Ectodermal cell (in vitro differentiated cells): ENCODE results near the gene GATAD2A.
"Not testable (repeated sequence)": the region's sequence is repeated elsewhere in the genome, so short reads cannot be mapped to it uniquely, and the experiment has no call there.

Source experiments
- H3K27ac ChIP-seq: 2 replicates; pipeline ENCODE4 v1.7.0; 2013; ENCODE audit warnings: mild to moderate bottlenecking, low read depth, low read length; ENCODE audit not compliant: insufficient read depth, poor library complexity, severe bottlenecking
- H3K27me3 ChIP-seq: 2 replicates; pipeline ENCODE4 v1.7.0; 2013; ENCODE audit warnings: mild to moderate bottlenecking, low read length; ENCODE audit not compliant: insufficient read depth, control insufficient read depth, poor library complexity, severe bottlenecking
- H3K36me3 ChIP-seq: one replicate; pipeline ENCODE4 v1.7.0; 2013; ENCODE audit warnings: low read length; ENCODE audit not compliant: control insufficient read depth, insufficient read depth
- H3K4me1 ChIP-seq: one replicate; pipeline ENCODE4 v1.7.0; 2013; ENCODE audit warnings: low read length; ENCODE audit not compliant: control insufficient read depth, insufficient read depth
- H3K4me3 ChIP-seq: 2 replicates; pipeline ENCODE4 v1.7.0; 2013; ENCODE audit warnings: low read depth, low read length, control low read depth; ENCODE audit not compliant: insufficient read depth
- H3K9me3 ChIP-seq: 2 replicates; pipeline ENCODE4 v1.7.0; 2013; ENCODE audit warnings: mild to moderate bottlenecking, low read length, moderate library complexity; ENCODE audit not compliant: control insufficient read depth
- WGBS, 2 experiments: methylation state at CpG; one replicate each; pipeline ENCODE4 v1.1.7; 2013; ENCODE audit warnings: missing lambda C conversion rate in 2 of 2; 5-methylcytosine and 5-hydroxymethylcytosine counted together

Gene GATAD2A

GRCh38 chr19:19379527-19379926 is 25.9 kb upstream of the GATAD2A start:
- 96 to 97% methylated on average over 2 of the region's 2 CpGs for WGBS, 2 experiments
- Histone ChIP-seq H3K27ac (no peak overlapping the region), H3K4me1 (no peaks in the 10 kb centered on the region), H3K4me3 (no peak overlapping the region), H3K9me3 (no peaks in the 10 kb centered on the region), H3K27me3 (no peaks in the 10 kb centered on the region), H3K36me3 (no peaks in the 10 kb centered on the region)

- WGBS, 2 experiments: 91 to 93% methylated on average over 12 of the region's 12 CpGs
- H3K9me3 ChIP-seq, H3K4me1 ChIP-seq, H3K27ac ChIP-seq, H3K36me3 ChIP-seq, H3K27me3 ChIP-seq, H3K4me3 ChIP-seq: not testable (repeated sequence)
These were observed 25.2 kb upstream of the GATAD2A start for GRCh38 chr19:19380316-19380715.

GRCh38 chr19:19381007-19381926 is 24.2 kb upstream of the GATAD2A start:
- peaks cover under 1% of the 10 kb centered on the region for H3K4me1 ChIP-seq
- H3K27ac ChIP-seq: no peak overlapping the region
- no peaks in the 10 kb centered on the region for H3K9me3 ChIP-seq
- no peaks in the 10 kb centered on the region for H3K36me3 ChIP-seq
- no peak overlapping the region for H3K4me3 ChIP-seq
- 89 to 90% methylated on average over 10 to 11 of the region's 11 CpGs for WGBS, 2 experiments
- H3K27me3 ChIP-seq: no peaks in the 10 kb centered on the region

- 91 to 95% methylated on average over 8 of the region's 8 CpGs for WGBS, 2 experiments
These were observed 23.4 kb upstream of the GATAD2A start for GRCh38 chr19:19382118-19382517.

GRCh38 chr19:19384486-19384885 is 21.0 kb upstream of the GATAD2A start:
- Histone ChIP-seq H3K27ac (no peak overlapping the region), H3K27me3 (no peaks in the 10 kb centered on the region), H3K4me3 (peak overlapping the region; percentile 22), H3K4me1 (peaks cover 9% of the 10 kb centered on the region), H3K9me3 (no peaks in the 10 kb centered on the region), H3K36me3 (no peaks in the 10 kb centered on the region)
- WGBS, 2 experiments: 90 to 91% methylated on average over 13 of the region's 13 CpGs

More at GRCh38 chr19:19382118-19382517, 23.4 kb upstream of the GATAD2A start:
- Histone ChIP-seq H3K4me3 (no peak overlapping the region), H3K4me1 (peaks cover 9% of the 10 kb centered on the region), H3K27me3 (no peaks in the 10 kb centered on the region), H3K9me3 (no peaks in the 10 kb centered on the region), H3K36me3 (no peaks in the 10 kb centered on the region), H3K27ac (no peak overlapping the region)

GRCh38 chr19:19385131-19385895 is 20.2 kb upstream of the GATAD2A start:
- Histone ChIP-seq H3K27ac (peak overlapping the region; percentile 6), H3K36me3 (no peaks in the 10 kb centered on the region), H3K9me3 (no peaks in the 10 kb centered on the region), H3K27me3 (no peaks in the 10 kb centered on the region), H3K4me3 (peak overlapping the region; percentile 73), H3K4me1 (peaks cover 9% of the 10 kb centered on the region)
- 1% methylated on average over 75 of the region's 75 CpGs for WGBS, 2 experiments

- 5 to 6% methylated on average over 75 of the region's 75 CpGs for WGBS, 2 experiments
- Histone ChIP-seq H3K4me3 (peak overlapping the region; percentile 73), H3K36me3 (no peaks in the 10 kb centered on the region), H3K27me3 (no peaks in the 10 kb centered on the region), H3K9me3 (no peaks in the 10 kb centered on the region), H3K27ac (peak overlapping the region; percentile 63), H3K4me1 (peaks cover 9% of the 10 kb centered on the region)
These were observed 19.3 kb upstream of the GATAD2A start for GRCh38 chr19:19385896-19386869.

GRCh38 chr19:19387108-19387507 is 18.4 kb upstream of the GATAD2A start:
- no peaks in the 10 kb centered on the region for H3K27me3 ChIP-seq
- H3K27ac ChIP-seq: no peak overlapping the region
- WGBS, 2 experiments: 87 to 89% methylated on average over 5 of the region's 5 CpGs
- no peak overlapping the region for H3K4me3 ChIP-seq
- H3K36me3 ChIP-seq: no peaks in the 10 kb centered on the region
- no peaks in the 10 kb centered on the region for H3K9me3 ChIP-seq
- peaks cover 9% of the 10 kb centered on the region for H3K4me1 ChIP-seq

- 79 to 80% methylated on average over 13 of the region's 13 CpGs for WGBS, 2 experiments
- Histone ChIP-seq H3K9me3 (no peaks in the 10 kb centered on the region), H3K27me3 (no peaks in the 10 kb centered on the region), H3K27ac (no peak overlapping the region), H3K36me3 (no peaks in the 10 kb centered on the region), H3K4me1 (peaks cover 9% of the 10 kb centered on the region), H3K4me3 (no peak overlapping the region)
These were observed 16.6 kb upstream of the GATAD2A start for GRCh38 chr19:19388568-19389555.
